ENCODE data around the gene BDH2.

Gene BDH2

GRCh38 chr4:103075894-103076746 is 23.5 kb downstream of the BDH2 start:
- peak overlapping the region; percentile 81 for H3K4me3 ChIP-seq (ENCODE audit: control insufficient read depth, low read depth, low read length)
- peak; percentile 68 for DNase-seq (ENCODE audit: low read depth)
- TF ChIP-seq CTCF (conservative IDR thresholded peaks at IDR 0.05; ENCODE audit: control insufficient read depth, insufficient read depth, low read depth, low read length), result peak; percentile 13

GRCh38 chr4:103075435-103075893 is 24.2 kb downstream of the BDH2 start:
- peak overlapping the region; percentile 81 for H3K4me3 ChIP-seq (ENCODE audit: control insufficient read depth, low read depth, low read length)
- peak; percentile 34 for DNase-seq (ENCODE audit: low read depth)
- TF ChIP-seq CTCF (conservative IDR thresholded peaks at IDR 0.05; ENCODE audit: control insufficient read depth, insufficient read depth, low read depth, low read length), result no peak

DNA sequence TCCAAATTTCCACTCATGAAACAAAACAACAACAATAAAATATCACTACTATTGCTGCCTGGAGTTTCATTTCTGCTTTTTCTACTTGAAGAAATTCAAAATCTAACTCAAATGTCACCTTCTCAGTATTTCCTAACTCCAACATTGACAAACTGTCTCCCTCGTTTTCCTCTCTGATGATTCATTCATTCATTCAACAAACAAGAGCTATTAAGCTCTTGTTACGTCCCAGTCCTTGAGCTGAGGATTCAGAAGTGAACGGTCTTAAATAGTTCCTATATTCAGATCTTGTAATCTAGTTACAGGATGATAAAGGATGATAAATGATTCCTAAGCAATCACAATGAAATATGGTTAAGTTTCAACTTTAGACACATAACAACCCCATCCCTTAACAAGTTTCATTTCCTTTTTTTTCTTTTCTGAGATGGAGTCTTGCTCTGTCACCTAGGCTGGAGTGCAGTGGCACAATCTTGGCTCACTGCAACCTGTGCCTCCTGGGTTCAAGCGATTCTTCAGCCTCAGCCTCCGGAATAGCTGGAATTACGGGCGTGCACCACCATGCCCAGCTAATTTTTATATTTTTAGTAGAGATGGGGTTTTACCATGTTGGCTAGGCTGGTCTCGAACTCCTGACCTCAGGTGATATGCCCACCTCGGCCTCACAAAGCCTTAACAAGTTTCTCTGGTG is 24.7 kb downstream of the BDH2 start:
- H3K4me3 ChIP-seq (ENCODE audit: control insufficient read depth, low read depth, low read length), result peak overlapping the region; percentile 81
- no peak for TF ChIP-seq CTCF (conservative IDR thresholded peaks at IDR 0.05; ENCODE audit: control insufficient read depth, insufficient read depth, low read depth, low read length)
- peak; percentile 62 for DNase-seq (ENCODE audit: low read depth)

DNA sequence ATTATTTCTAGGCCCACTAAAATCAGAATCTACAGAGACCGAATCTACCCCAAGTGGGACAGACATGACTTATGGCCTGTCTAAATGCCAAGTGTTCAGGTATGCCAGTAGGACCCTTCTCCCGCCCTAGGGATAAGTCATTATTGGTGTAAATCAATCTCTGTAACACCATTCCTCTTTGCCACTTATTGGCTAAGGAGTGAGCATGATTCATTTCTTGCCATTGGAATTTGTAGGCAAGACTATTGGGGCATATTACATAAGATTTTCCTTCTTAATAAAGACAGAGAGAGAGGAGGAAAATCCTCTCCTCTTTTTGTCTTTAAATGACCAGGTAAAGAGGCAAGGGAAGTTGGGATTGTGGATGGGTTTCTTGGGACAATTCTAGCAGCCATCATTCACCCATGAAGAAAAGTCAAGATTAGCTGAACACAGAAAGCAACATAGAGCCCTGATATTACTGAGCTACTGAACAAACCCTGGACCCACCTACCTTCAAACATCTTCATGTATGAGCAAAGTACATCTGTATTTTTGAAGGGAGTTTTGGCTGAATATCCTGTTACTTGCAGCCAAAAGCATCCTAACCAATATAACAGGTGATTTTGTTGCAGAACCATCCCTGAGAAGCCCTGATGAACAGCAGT is 25.7 kb downstream of the BDH2 start:
- peak; percentile 23 for DNase-seq (ENCODE audit: low read depth)
- no peak overlapping the region for H3K4me3 ChIP-seq (ENCODE audit: control insufficient read depth, low read depth, low read length)
- no peak for TF ChIP-seq CTCF (conservative IDR thresholded peaks at IDR 0.05; ENCODE audit: control insufficient read depth, insufficient read depth, low read depth, low read length)

DNA sequence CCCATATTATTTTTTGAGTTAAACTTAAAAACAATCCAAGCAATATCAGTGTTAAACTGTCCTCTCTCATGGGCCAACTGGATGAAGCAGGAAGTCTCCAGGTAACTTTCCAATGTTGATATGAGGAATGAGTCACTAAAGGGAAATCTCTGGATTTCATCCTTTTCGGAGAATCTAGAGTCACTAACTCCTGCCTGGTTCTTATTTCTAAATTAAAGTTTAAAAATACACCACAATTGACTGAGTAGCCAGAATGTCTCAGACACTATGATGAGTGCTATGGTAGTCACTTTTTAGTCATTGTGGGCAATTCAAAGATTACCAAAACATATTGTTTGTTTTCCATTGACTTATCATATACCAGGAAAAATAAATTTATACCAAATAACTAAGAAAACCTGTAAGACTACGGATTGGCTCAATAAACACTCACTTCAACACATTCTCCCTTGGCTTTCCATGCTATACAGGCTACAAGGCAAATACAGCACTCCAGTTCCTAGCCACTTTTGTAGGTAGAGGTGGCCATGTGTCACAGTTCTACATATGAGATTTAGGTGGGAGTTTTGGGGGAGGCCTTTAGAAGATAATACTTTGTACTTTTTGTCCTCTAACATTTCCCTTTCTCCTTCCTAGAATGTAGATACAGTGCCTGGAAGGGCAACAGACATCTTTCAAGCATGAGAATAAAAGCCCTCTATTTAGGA is 31.6 kb downstream of the BDH2 start:
- peak; percentile 58 for DNase-seq (ENCODE audit: low read depth)
- no peak overlapping the region for H3K4me3 ChIP-seq (ENCODE audit: control insufficient read depth, low read depth, low read length)
- TF ChIP-seq CTCF (conservative IDR thresholded peaks at IDR 0.05; ENCODE audit: control insufficient read depth, insufficient read depth, low read depth, low read length), result no peak

Data from fibroblast of mammary gland (primary cell).